SK-N-DZ (cell line): Measurements from ENCODE around the gene CLCN7.

ENCODE experiments used
- DNase-seq: peaks from one replicate; pipeline ENCODE4 v3.0.0-alpha.2; 2015; ENCODE audit warnings: low spot score

CLCN7 gene

GRCh38 chr16:1430759-1431496, 43.9 kb downstream of the CLCN7 start, which contains the start of gene PERCC1:
PERCC1 (plus strand) TSS chr16:1431078; CDS start chr16:1432594, 1,516 bp downstream.
- DNase-seq: peak; percentile 78

GRCh38 chr16:1430214-1430758, 44.5 kb downstream of the CLCN7 start:
- no peak for DNase-seq

GRCh38 chr16:1429631-1430030, 45.2 kb downstream of the CLCN7 start:
- no peak for DNase-seq

- DNase-seq: no peak
Measured at GRCh38 chr16:1429012-1429411, 45.8 kb downstream of the CLCN7 start.

GRCh38 chr16:1428511-1428910, 46.3 kb downstream of the CLCN7 start:
- no peak for DNase-seq

GRCh38 chr16:1427473-1428461, 47.1 kb downstream of the CLCN7 start:
- DNase-seq: no peak

- DNase-seq: no peak
Measured at GRCh38 chr16:1426734-1427471, 47.9 kb downstream of the CLCN7 start.

- no peak for DNase-seq
Measured at GRCh38 chr16:1425616-1426370, 49.0 kb downstream of the CLCN7 start.

- no peak for DNase-seq
Measured at GRCh38 chr16:1424028-1424427, 50.8 kb downstream of the CLCN7 start.

GRCh38 chr16:1422076-1422475, 52.8 kb downstream of the CLCN7 start:
- no peak for DNase-seq

- DNase-seq: no peak
Measured at GRCh38 chr16:1420111-1420539, 54.7 kb downstream of the CLCN7 start.

GRCh38 chr16:1416521-1416941, 58.3 kb downstream of the CLCN7 start:
- DNase-seq: no peak

GRCh38 chr16:1414532-1415260, 60.1 kb downstream of the CLCN7 start, which contains the start of gene UNKL:
UNKL (minus strand) TSS chr16:1414704; CDS start chr16:1414691, 13 bp downstream.
- no peak for DNase-seq

- DNase-seq: peak; percentile 66
Measured at GRCh38 chr16:1413684-1414531, 60.9 kb downstream of the CLCN7 start.

- DNase-seq: no peak
Measured at GRCh38 chr16:1412847-1413246, 62.0 kb downstream of the CLCN7 start.

- peak; percentile 85 for DNase-seq
Measured at GRCh38 chr16:1408171-1408837, 66.5 kb downstream of the CLCN7 start.

- DNase-seq: no peak
Measured at GRCh38 chr16:1407753-1408152, 67.1 kb downstream of the CLCN7 start.

GRCh38 chr16:1403733-1404132, 71.1 kb downstream of the CLCN7 start:
- no peak for DNase-seq
